H1 (cell line): ENCODE results near the gene CFAP74. TPM values are rescaled to one million over a fixed set of nuclear protein-coding genes. Genes with fewer than 3 reads are reported as not detected.
"Not testable (repeated sequence)": the region's sequence is repeated elsewhere in the genome, so short reads cannot be mapped to it uniquely, and the experiment has no call there.

Experiments used
- CTCF ChIA-PET: fragments of 300-600 bp; sonication (Branson Sonifier 250); formaldehyde crosslinking; loops from one replicate; lab custom pipeline; 2021; ENCODE audit not compliant: partially characterized antibody; lab: Charles Lee
- POLR2A ChIA-PET: fragments of 300-600 bp; sonication (Branson Sonifier 250); formaldehyde crosslinking; loops from one replicate; lab custom pipeline; 2021; ENCODE audit warnings: inconsistent platforms; ENCODE audit not compliant: partially characterized antibody; lab: Charles Lee
- DNase-seq, 2 experiments: peaks; one replicate each; pipeline versions ENCODE4 v3.0.0 to v3.0.0-alpha.2; 2010 to 2022; ENCODE audit warnings: low spot score in 2 of 2, low read depth in 1 of 2, mixed read lengths in 1 of 2
- FAIRE-seq: peaks from 2 replicates; lab custom pipeline; 2011; peaks lifted over from hg19 to GRCh38; lab: Jason Lieb, UNC
- H2AFZ ChIP-seq: 2 replicates; pipeline ENCODE4 v1.8.1; 2012; ENCODE audit warnings: low read length, inconsistent platforms
- H2AK5ac ChIP-seq: 2 replicates; pipeline ENCODE4 v1.6.1; 2013; ENCODE audit warnings: low read depth, low read length
- H2BK120ac ChIP-seq: replicated peaks from 2 replicates; pipeline ENCODE3; 2013; ENCODE audit warnings: low read depth, low read length, inconsistent platforms
- H2BK12ac ChIP-seq: 2 replicates; pipeline ENCODE4 v1.6.1; 2013; ENCODE audit warnings: low read depth, low read length
- H2BK15ac ChIP-seq: 2 replicates; pipeline ENCODE4 v1.6.1; 2013; ENCODE audit warnings: low read length
- H2BK20ac ChIP-seq: 2 replicates; pipeline ENCODE4 v1.6.1; 2013; ENCODE audit warnings: low read length
- H2BK5ac ChIP-seq: 2 replicates; pipeline ENCODE4 v1.6.1; 2013; ENCODE audit warnings: low read depth, low read length
- H3K14ac ChIP-seq: 2 replicates; pipeline ENCODE4 v1.6.1; 2013; ENCODE audit warnings: inconsistent platforms; ENCODE audit not compliant: insufficient read length
- H3K18ac ChIP-seq: 2 replicates; pipeline ENCODE4 v1.6.1; 2013; ENCODE audit warnings: low read length; ENCODE audit errors: extremely low read depth
- H3K23ac ChIP-seq: 2 replicates; pipeline ENCODE4 v1.6.1; 2013; ENCODE audit warnings: inconsistent platforms; ENCODE audit not compliant: insufficient read length
- H3K23me2 ChIP-seq: 2 replicates; pipeline ENCODE4 v1.6.1; 2013; ENCODE audit warnings: low read depth, low read length
- H3K27ac ChIP-seq: 2 replicates; pipeline ENCODE4 v1.6.1; 2011; ENCODE audit warnings: low read depth, low read length, inconsistent platforms
- H3K27me3 ChIP-seq, 4 experiments: replicated peaks in 1 of 4; 1 replicate in 1 of 4; 2 replicates in 3 of 4; pipeline versions ENCODE4 v1.6.1 to v1.8.1; 2011 to 2013; ENCODE audit warnings: low read length in 3 of 4, mild to moderate bottlenecking in 3 of 4, inconsistent platforms in 2 of 4, mixed read lengths in 2 of 4, moderate library complexity in 1 of 4; ENCODE audit not compliant: control insufficient read depth in 3 of 4, insufficient read depth in 3 of 4; ENCODE audit errors: extremely low read depth in 1 of 4
- H3K36me3 ChIP-seq, 4 experiments: 2 replicates each; pipeline versions ENCODE4 v1.6.1 to v1.8.1; 2011 to 2013; ENCODE audit warnings: mild to moderate bottlenecking in 4 of 4, low read length in 3 of 4, moderate library complexity in 2 of 4, control low read depth in 1 of 4, inconsistent platforms in 1 of 4; ENCODE audit not compliant: insufficient read depth in 4 of 4, control insufficient read depth in 2 of 4
- H3K4ac ChIP-seq: replicated peaks from 2 replicates; pipeline ENCODE3; 2013; ENCODE audit warnings: low read length, low read depth, mixed read lengths, inconsistent platforms; ENCODE audit not compliant: insufficient read length
- H3K4me1 ChIP-seq, 4 experiments: replicated peaks in 1 of 4; 1 replicate in 1 of 4; 2 replicates in 3 of 4; pipeline versions ENCODE4 v1.6.1 to v1.8.1; 2011 to 2013; ENCODE audit warnings: low read length in 3 of 4, inconsistent platforms in 2 of 4, mixed read lengths in 1 of 4; ENCODE audit not compliant: insufficient read depth in 4 of 4, control insufficient read depth in 3 of 4
- H3K4me2 ChIP-seq, 2 experiments: 2 replicates each; pipeline versions ENCODE4 v1.6.1 to v1.8.1; 2011 to 2013; ENCODE audit warnings: low read depth in 2 of 2, low read length in 2 of 2, control low read depth in 1 of 2, inconsistent platforms in 1 of 2, mild to moderate bottlenecking in 1 of 2; ENCODE audit not compliant: insufficient read depth in 1 of 2
- H3K4me3 ChIP-seq, 4 experiments: fragments of 200-600, 300-600 bp in 1 of 4; sonication (generic), shearing (Covaris generic), sonication (Bioruptor Twin) in 1 of 4; 2 replicates each; pipeline versions ENCODE4 v1.5.1 to v1.8.1; 2011 to 2016; ENCODE audit warnings: low read length in 4 of 4, low read depth in 3 of 4, control low read depth in 2 of 4, inconsistent platforms in 2 of 4, mild to moderate bottlenecking in 2 of 4, mixed read lengths in 1 of 4, moderate library complexity in 1 of 4; ENCODE audit not compliant: insufficient read depth in 2 of 4; ENCODE audit errors: extremely low read depth in 1 of 4
- H3K56ac ChIP-seq: replicated peaks from 2 replicates; pipeline ENCODE3; 2013; ENCODE audit warnings: low read depth, mild to moderate bottlenecking, mixed read lengths, low read length, inconsistent platforms; ENCODE audit not compliant: insufficient read length
- H3K79me1 ChIP-seq: 2 replicates; pipeline ENCODE4 v1.6.1; 2013; ENCODE audit warnings: low read depth, low read length, control low read depth
- H3K79me2 ChIP-seq, 2 experiments: 2 replicates each; pipeline versions ENCODE4 v1.6.1 to v1.8.1; 2012 to 2013; ENCODE audit warnings: low read length in 2 of 2, mild to moderate bottlenecking in 2 of 2, inconsistent platforms in 1 of 2; ENCODE audit not compliant: insufficient read depth in 2 of 2, control insufficient read depth in 1 of 2
- H3K9ac ChIP-seq, 4 experiments: replicated peaks in 1 of 4; 1 replicate in 1 of 4; 2 replicates in 3 of 4; pipeline versions ENCODE4 v1.6.1 to v1.8.1; 2011 to 2013; ENCODE audit warnings: low read depth in 3 of 4, low read length in 3 of 4, control low read depth in 2 of 4, mild to moderate bottlenecking in 2 of 4, moderate library complexity in 2 of 4, inconsistent platforms in 1 of 4; ENCODE audit errors: extremely low read depth in 1 of 4
- H3K9me3 ChIP-seq, 2 experiments: 2 replicates each; pipeline versions ENCODE4 v1.6.1 to v1.8.1; 2012 to 2013; ENCODE audit warnings: mild to moderate bottlenecking in 2 of 2, moderate library complexity in 2 of 2, control low read depth in 1 of 2, inconsistent platforms in 1 of 2, low read depth in 1 of 2, low read length in 1 of 2, mixed read lengths in 1 of 2; ENCODE audit not compliant: insufficient read depth in 2 of 2
- H4K20me1 ChIP-seq, 2 experiments: replicated peaks in 1 of 2; 2 replicates each; pipeline versions ENCODE3 to v1.8.1; 2011 to 2013; ENCODE audit warnings: inconsistent platforms in 2 of 2, low read length in 2 of 2, mild to moderate bottlenecking in 1 of 2; ENCODE audit not compliant: insufficient read depth in 2 of 2, control insufficient read depth in 1 of 2
- H4K5ac ChIP-seq: 2 replicates; pipeline ENCODE4 v1.6.1; 2013; ENCODE audit warnings: low read length, low read depth, mixed read lengths, inconsistent platforms; ENCODE audit not compliant: insufficient read length
- H4K8ac ChIP-seq: 2 replicates; pipeline ENCODE4 v1.8.0; 2013; ENCODE audit warnings: mild to moderate bottlenecking, moderate library complexity, low read length, inconsistent platforms; ENCODE audit not compliant: insufficient read depth; ENCODE audit errors: extremely low read depth
- H4K91ac ChIP-seq: replicated peaks from 2 replicates; pipeline ENCODE3; 2013; ENCODE audit warnings: low read length, mixed read lengths, inconsistent platforms; ENCODE audit not compliant: insufficient read length
- WGBS, 2 experiments: shearing (Covaris generic) in 1 of 2; methylation state at CpG; one replicate each; pipeline versions ENCODE4 v1.1.6 to v1.1.7; 2013 to 2015; ENCODE audit warnings: low lambda C conversion rate in 2 of 2, mixed read lengths in 2 of 2, inconsistent platforms in 1 of 2, low coverage in 1 of 2, missing lambda C conversion rate in 1 of 2; ENCODE audit not compliant: insufficient replicate concordance in 2 of 2, insufficient coverage in 1 of 2, insufficient read length in 1 of 2; ENCODE audit errors: extremely low coverage in 1 of 2, missing lambda C conversion rate in 1 of 2; 5-methylcytosine and 5-hydroxymethylcytosine counted together
- polyA plus RNA-seq, 7 experiments: library from polyadenylated mRNA; depleted of rRNA in 3 of 7; stranded (reverse) in 5 of 7; unstranded in 2 of 7; fragments of >200 nt in 5 of 7; fragments of 200-250 nt in 2 of 7; gene quantifications; 1 replicate in 5 of 7; 2 replicates in 1 of 7; 4 replicates in 1 of 7; pipeline versions ENCODE4 v1.2.1 to v1.2.3, GENCODE V29; 2011 to 2013; ENCODE audit warnings: missing spikeins in 2 of 7, mixed read lengths in 2 of 7
- total RNA-seq: library from RNA; stranded (reverse); fragmentation: NEBNext Ultra II Directional; extraction: Animal tissue kit (Norgen Biotek cat#: 25700); gene quantifications from 2 replicates; pipeline ENCODE4 v1.2.1, GENCODE V29; 2021

Gene CFAP74
- total and polyA plus RNA-seq, 2 of the 8 experiments (the other 6 are each of a cell fraction or from before 2014, with no cell fraction given) = 0.09 to 0.20 TPM

DNA sequence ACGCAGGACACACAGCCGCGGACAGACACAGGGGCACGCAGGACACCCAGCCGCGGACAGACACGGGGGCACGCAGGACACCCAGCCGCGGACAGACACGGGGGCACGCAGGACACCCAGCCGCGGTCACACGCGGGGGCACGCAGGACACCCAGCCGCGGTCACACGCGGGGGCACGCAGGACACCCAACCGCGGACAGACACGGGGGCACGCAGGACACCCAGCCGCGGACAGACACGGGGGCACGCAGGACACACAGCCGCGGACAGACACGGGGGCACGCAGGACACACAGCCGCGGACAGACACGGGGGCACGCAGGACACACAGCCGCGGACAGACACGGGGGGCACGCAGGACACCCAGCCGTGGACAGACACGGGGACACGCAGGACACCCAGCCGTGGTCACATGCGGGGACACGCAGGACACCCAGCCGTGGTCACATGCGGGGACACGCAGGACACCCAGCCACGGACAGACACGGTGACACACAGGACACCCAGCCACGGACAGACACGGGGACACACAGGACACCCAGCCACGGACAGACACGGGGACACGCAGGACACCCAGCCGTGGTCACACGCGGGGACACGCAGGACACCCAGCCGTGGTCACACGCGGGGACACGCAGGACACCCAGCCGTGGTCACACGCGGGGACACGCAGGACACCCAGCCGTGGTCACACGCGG is 21.8 kb downstream of the CFAP74 start:
- H3K27ac ChIP-seq, H4K91ac ChIP-seq, H3K27me3 ChIP-seq, H2BK15ac ChIP-seq, H2AFZ ChIP-seq, H3K14ac ChIP-seq, H2BK5ac ChIP-seq, H3K9ac ChIP-seq, H3K23me2 ChIP-seq, H3K79me2 ChIP-seq, H3K4me1 ChIP-seq, H2BK20ac ChIP-seq, DNase-seq, H4K5ac ChIP-seq, POLR2A ChIA-PET, H4K20me1 ChIP-seq, H3K4me2 ChIP-seq, H3K4ac ChIP-seq, H2BK120ac ChIP-seq, H3K36me3 ChIP-seq, H3K18ac ChIP-seq, H2AK5ac ChIP-seq, H3K4me3 ChIP-seq, H4K8ac ChIP-seq, H3K79me1 ChIP-seq, H3K9me3 ChIP-seq, H3K23ac ChIP-seq, FAIRE-seq, H3K56ac ChIP-seq, H2BK12ac ChIP-seq: not testable (repeated sequence)
- CTCF ChIA-PET = interaction anchor here (4.6 kb wide), 1 partner anchor 22 kb away, joined by 21 read pairs; no protein-coding TSS in a partner anchor
- WGBS, 2 experiments = 97% methylated on average over 21 of the region's 73 CpGs; no CpG with 5 or more reads in 1 of the 2 experiments
